ENCODE data around the gene RABGAP1L.

RABGAP1L gene

DNA sequence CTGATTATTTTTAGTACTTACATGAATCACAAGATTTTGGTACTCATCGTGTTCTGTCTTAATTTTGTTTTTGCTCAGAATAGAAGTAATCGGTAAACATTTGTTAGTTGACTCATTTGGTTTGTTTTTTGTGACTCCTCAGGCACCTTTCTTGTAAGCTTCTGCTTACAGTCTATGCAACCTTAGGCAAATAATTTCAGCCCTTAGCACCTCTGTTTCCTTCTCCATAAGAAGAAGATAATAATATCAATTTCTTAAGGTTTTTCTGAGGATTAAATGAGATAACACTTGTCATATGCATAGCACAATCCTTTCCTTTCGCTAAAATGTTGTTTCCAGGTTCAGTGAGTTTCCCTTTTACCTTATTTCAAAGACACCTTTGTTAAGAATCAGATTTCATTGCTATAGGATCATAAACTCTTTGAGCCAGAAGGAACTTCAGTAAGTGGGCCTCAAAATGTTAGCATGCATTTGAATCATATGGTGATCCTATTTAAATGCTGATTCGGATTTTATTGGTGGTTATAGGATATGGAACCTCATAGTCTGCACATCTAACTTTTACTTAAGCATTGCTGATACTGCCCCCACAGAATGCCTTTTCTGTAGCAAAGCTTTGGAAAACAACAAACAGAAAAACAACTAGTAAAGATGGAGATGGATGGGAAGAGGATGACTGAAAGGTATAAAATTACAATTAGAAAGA, 567.7 kb downstream of the RABGAP1L start:
- DNase-seq = no peak

GRCh38 chr1:174734270-174734669, 575.0 kb downstream of the RABGAP1L start:
- DNase-seq = no peak

GRCh38 chr1:174736831-174737230, 577.5 kb downstream of the RABGAP1L start:
- no peak for DNase-seq

GRCh38 chr1:174740249-174740968, 581.1 kb downstream of the RABGAP1L start:
- no peak for DNase-seq

DNA sequence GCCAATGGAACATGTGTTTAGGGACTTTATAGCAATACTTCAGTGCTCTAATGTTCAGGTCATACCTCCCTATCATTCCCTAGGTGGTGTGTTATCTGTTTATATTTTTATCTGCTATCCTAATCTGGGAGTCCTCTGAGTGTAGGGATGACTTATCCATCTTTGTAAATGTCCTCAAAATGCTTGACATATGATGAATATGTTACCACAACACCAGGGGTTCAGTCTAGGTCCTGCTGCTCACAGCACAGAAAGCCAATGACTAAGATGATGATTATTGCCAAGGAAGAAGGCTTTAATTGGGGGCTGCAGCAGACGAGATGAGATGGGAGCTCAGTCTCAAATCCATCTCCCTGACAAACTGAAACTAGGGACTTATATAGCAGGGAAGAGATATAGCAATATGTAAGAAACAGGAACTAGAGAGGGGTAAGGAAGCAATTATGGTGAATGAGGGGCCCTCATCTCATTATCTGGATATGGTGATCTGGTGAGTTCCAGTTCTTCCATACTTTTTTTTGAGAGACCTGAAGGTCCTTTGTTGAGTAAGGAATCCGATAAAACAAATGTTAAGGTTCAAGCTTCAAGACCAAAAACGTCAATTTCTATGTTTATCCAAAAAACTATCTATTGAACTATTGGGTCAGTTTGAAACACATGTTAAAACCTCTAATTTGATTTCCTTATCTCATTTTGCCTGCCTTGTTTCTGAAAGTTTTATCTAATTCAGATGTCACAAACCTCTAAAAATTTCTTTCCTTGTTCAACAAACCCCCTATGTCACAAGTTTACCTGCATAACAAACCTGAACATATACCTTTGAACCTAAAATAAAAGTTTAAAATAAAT, 583.7 kb downstream of the RABGAP1L start:
- no peak for DNase-seq

- no peak for DNase-seq
Observed at GRCh38 chr1:174743654-174744561, 584.6 kb downstream of the RABGAP1L start.

- no peak for DNase-seq
Observed at GRCh38 chr1:174744886-174745285, 585.6 kb downstream of the RABGAP1L start.

DNA sequence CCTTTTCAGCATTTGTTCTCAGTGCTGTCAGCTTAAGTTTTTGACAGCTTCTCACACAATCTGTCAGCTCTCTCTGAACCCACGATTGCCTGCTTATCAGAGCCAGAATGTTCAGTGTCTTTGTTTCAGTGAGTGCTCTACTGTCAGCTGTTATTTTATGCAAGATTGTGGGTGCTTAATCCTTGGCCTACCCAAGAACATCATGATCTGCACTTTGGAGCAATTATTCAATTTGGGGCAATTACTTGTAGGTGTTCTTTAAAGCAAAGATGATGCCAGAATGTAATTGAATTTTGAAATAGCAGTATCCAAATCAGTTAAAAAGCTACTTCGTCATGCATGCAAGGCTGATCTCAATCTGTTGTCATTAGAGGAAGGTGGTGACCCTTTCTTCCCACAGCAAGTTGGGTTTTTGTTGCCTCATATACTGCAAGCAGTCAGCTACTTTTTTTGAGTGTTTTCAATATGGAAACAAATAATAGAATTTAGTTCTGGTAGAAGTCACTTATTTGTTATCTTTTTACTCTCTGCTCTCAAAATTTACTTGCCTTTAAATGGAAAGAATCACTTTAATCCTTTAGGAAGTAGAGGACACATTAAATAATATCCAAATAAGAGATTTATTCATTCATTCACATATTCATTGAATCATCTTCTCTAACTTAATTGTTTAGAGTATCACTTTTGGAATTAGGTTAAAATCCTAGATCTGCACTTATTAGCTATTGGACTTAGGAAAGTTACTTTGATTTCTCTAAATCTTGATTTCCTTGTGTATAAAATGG, 586.9 kb downstream of the RABGAP1L start:
- DNase-seq = no peak

GRCh38 chr1:174747613-174748012, 588.3 kb downstream of the RABGAP1L start:
- DNase-seq = no peak

- no peak for DNase-seq
Observed at GRCh38 chr1:174748586-174748985, 589.3 kb downstream of the RABGAP1L start.

DNA sequence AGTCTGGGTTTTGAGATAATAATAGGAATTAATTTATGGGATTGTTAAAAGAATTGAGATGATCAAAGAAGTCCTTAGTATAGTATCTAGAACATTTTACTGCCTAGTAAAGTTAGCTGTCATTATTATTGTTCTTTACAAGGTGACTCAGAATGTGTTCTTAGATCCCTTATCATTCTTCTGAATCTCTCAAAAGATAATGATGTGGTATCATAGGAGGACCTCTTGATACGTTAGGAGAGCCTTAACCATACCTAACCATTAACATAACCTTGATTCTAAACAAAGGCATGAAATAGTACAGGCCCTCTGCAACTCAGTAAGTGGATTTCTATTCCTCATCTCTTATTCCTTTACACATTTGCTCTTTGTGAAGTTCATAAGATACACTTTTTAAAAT, 593.8 kb downstream of the RABGAP1L start:
- no peak for DNase-seq

- no peak for DNase-seq
Observed at GRCh38 chr1:174761335-174761734, 602.0 kb downstream of the RABGAP1L start.

DNA sequence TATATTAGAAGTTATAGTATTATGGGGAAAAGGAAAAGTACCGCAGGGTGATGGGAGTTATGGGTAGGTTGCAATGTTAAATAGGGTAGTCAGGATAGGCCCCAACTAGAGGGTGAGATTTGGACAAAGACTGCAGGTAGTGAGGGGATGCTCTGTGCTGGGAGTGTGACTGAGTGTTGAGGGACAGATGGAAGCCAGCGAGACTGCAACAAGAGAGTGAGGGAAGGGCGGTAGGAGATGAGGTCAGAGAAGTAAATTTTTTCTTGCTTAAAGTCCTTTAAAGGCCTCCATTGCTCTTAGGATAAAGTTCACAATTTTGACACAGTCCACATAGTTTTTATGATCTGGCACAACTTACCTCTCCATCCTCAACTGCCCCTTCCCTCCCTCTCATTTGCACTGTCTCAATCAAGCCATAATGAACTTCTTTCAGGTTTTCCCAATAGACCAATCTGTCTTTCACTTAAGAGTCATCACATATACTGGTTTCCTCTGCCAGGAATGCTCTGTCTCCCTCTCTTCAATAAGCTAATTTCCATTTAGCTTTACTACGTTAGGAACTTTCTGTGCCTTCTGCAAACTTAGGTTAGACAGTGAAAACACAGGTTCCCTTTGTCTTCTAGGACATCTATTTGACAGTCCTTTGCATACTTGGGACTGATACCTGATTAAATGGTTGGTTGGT, 602.7 kb downstream of the RABGAP1L start:
- DNase-seq = no peak

GRCh38 chr1:174764191-174764590, 604.9 kb downstream of the RABGAP1L start:
- DNase-seq = no peak

GRCh38 chr1:174766727-174767126, 607.4 kb downstream of the RABGAP1L start:
- DNase-seq = no peak

DNA sequence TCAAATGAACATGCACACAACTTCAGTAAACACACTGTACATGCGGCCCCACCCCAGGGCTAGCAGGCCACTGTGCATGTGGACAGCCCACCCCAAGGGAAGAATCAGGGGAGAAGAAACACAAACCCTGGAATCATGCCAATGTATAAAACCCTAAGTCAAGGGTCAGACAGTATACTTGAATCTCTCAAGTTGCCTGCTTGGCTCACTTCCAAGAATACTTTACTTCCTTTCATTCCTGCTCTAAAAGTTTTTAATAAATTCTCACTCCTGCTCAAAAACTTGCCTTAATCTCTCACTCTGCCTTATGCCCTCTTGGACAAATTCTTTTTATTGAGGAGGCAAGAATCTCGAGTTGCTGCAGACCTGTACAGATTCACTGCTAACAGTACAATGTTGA, 609.2 kb downstream of the RABGAP1L start:
- no peak for DNase-seq

DNA sequence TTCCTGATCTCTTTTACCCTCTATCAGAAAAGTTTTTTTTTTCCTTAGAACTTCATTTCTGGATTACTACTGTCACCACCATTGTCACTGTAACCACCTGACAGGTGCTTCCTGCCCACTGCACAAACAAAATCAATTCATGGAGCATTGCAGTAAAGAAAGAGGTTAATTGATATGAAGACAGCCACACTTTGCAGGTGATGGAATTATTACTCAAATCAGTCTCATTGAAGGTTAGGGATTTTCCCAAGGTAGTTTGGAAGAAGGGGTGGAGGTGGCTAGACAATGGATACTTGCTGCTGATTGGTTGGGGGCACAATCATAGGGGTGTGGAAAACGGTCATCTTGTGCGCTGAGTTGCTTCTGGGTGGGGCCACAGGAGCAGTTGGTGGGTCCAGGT, 609.6 kb downstream of the RABGAP1L start:
- no peak for DNase-seq

- DNase-seq = no peak
Observed at GRCh38 chr1:174769961-174770549, 610.7 kb downstream of the RABGAP1L start.

DNA sequence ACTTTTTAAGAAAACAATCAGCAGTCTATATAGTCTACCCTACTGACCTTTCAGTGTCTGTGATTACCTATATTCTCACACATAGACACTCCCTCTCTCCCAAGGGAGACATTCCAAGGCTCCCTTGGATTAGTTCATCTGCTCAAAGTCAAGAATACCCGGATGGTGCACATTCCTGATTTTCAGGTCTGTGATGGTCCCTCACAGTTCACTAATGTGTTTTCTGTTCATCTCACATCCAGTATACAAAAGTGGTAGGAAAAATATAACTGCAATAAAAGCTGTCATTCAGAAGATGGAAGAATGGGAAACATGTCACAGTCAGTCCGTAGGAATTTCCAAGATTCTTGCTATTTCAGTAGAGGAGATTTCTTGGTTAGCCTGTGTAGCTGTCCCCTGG, 616.3 kb downstream of the RABGAP1L start:
- no peak for DNase-seq

GRCh38 chr1:174777262-174777661, 617.9 kb downstream of the RABGAP1L start:
- no peak for DNase-seq

- no peak for DNase-seq
Observed at GRCh38 chr1:174785510-174785909, 626.2 kb downstream of the RABGAP1L start.

Measured in CD4-positive, alpha-beta T cell treated with Interleukin-15 for 1 hour (primary cell).